GM21737 (cell line): ENCODE data around the gene TEDC1.

Experiments
- ATAC-seq: cut with Tn5 transposase; IDR thresholded peaks from one replicate; pipeline ENCODE4 v1.9.1; 2021; ENCODE audit warnings: mild to moderate bottlenecking, moderate library complexity; ENCODE audit not compliant: unreplicated experiment

The TEDC1 gene

DNA sequence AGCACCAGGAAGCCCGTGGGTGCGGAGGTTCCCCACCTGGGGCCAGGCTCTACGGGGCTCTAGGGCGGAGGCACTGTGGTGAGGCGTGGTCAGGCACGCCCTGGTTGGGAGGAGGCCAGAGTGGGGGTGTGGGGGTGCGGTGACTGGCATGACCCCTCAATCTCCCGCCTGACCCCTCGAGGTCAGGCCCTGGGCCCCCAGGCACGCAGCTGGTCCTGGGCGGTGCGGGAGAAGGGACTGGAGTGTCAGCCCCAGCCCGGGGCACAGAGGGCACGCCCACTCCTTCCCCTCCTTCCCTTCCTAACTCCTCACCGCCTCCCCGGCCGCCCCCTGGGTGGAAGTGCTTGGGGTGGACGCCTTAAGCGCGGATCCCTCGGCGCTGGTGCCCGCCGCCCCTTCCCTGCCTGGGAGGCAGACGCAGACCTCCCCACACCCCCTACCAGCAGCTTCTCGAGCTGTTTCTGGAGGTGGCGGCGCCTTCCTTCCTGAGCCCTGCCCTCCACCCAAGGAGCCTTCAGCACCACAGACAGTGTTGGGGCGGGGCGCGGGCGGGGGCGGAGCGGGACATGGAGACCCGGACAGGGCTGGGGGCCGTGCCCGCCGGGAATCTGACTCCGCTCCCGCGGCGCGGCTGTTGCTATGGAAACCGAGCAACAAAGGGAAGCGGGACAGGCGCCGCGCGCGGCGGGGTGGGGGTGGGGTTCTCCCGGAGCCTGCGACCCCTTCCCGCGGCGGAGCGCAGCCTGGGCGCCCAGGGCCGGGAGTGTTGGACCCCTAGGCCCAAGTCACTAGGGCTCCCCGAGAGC, 17.2 kb upstream of the TEDC1 start:
- no peak for ATAC-seq

DNA sequence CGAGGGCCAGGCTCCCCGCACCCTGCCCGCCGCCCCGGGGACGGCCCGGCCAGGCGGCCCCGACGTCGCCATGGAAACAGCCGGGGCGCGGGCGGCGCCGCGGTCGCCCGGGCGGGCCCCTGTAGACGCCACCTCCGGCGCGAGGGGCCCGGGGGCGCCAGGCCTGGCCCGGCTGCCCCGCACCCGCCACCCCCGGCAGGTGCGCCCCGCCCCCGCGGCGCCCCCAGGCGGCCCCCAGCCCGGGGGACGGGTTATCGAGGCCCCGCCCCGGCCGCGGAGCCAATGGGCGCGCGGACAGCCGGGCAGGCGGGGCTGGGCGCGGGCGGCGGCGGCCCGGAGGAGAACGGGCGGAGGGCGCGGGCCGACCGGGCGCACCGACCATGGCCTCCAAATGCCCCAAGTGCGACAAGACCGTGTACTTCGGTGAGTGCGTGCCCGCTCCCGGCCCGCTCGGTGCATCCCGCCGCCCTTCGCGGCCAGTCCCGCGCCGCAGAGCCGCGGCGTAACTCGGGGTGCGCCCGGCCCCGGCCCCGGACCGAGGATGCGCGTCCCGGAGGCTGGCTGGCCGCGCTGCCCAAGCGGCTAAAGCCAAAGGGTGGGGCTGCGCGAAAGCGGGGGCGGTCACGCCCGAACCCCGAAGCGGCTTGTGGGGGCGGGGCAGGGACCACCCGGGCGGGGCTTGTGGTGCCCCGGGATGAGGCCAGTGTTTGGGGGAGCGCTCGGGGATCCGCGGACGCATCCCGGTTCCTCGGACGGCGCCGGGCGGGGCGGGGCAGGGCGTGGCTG, 16.4 kb upstream of the TEDC1 start, which contains the start of gene CRIP2:
Gene CRIP2 (plus strand): TSS at position 339 of the 786 bp plus-strand sequence. CDS start 42 bp downstream, at position 381.
- no peak for ATAC-seq

DNA sequence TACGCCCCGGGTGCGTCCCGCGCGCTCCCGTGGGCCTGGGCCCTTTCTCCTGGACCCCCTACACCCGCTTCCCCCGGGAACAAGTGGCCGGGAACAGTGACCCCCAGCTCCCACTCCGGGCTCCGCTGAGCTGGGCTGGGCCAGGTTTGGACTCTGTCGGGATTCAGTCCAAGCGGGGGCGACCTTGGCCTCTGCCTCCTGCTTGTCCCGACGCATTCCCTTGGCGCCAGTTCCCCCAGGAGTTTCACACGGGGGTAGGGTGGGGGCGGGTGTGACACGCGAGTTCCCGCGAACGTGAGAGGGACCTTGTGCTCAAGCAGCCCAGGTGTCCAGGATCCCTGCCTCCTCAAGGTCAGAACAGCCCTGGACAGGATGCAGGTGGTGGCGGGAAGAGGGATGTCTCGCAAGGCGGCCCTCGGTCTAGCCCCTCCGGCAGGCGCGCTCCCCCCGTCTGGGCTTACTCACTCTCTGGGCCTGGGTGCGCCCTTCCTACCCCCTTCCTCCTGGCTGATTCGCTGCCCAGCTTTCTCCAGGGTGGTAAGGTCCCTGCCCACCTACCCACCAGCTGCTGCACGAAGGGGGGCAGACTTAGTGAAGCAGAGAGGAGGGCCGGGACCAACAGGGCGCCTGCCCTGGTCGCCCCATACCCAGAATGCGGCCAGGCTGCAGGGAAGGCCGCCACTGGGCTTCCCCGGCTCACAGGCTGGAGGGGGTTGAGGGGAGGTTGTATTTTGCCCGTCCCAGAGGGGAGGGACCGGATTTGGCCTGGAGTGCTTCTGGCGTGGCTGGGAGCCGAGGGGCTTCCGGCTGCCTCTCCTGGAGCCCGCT, 15.6 kb upstream of the TEDC1 start:
- no peak for ATAC-seq

DNA sequence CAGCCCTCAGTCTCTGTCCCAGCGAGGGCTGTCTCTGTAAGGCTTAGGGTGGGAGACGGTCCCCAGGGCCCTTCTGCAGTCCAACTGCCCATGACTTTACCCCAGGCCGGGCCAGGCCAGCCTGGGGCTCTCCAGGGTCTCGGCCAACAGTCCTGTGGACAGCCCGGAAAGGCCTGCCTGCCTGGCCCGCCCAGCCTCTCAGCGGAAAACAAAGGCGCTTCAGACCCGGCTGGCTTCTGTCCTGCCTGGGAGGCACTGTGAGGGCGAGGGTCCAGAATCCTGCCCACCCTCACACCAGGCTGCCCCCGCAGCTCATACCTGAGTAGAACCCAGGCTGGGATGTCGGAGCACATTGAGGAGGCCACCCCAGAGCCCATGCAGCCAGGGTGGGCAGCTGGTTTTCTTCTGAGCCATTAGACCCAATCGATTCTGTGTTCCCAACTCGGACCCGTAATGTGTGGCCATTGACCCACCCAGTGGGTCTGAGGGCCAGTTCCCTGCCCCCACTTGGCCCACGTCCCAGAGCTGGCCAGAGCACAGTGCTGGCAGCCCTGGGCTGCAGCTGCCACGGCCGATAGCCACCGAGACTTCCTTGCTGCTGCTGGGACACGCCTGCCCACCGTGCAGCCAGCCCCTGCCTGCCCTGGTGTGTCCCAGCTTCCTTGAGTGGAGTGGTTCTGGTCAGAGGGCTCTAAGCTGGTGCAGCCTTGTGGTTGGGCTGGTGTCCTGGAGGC, 14.8 kb upstream of the TEDC1 start:
- ATAC-seq, result no peak

DNA sequence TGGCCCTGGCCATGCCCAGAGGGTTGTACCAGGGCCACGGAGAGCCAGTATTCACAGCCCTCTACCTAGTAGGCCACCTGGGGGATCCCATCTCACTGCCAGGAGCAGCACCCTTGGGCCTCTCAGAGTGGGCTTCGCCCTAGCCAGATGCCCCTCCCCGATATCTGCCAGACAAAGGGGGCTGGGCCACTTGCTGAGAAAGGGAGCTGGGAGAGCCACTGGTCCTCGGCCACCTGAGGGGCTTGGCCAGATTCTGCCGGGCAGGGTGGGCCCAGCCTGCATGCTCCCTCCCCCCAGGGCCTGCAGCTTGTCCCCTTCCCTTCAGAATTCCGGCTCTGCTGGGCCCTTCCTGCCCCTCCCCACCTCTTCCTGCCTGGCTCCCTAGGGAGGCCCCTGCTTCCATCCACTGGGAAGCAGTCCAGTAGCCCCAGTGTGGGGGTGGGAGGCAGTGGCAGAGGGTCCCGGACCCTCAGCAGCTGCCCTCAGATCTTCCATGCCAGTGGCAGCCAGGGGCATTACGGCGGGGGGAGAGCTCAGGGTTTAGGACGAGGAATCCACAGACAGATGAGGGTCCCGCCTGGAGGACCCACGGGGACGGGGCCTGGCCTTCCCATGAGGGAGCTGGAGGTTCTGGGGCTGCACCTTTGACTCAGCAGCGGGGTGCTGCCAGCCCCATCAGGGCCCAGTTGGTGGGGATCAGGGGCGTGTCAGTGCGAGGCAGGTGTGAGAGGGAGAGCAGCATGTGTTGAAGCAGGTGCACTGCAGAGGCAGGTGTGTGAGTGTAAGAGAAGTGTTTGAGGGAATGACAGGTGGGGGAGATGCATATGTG, 14.0 kb upstream of the TEDC1 start:
- no peak for ATAC-seq

DNA sequence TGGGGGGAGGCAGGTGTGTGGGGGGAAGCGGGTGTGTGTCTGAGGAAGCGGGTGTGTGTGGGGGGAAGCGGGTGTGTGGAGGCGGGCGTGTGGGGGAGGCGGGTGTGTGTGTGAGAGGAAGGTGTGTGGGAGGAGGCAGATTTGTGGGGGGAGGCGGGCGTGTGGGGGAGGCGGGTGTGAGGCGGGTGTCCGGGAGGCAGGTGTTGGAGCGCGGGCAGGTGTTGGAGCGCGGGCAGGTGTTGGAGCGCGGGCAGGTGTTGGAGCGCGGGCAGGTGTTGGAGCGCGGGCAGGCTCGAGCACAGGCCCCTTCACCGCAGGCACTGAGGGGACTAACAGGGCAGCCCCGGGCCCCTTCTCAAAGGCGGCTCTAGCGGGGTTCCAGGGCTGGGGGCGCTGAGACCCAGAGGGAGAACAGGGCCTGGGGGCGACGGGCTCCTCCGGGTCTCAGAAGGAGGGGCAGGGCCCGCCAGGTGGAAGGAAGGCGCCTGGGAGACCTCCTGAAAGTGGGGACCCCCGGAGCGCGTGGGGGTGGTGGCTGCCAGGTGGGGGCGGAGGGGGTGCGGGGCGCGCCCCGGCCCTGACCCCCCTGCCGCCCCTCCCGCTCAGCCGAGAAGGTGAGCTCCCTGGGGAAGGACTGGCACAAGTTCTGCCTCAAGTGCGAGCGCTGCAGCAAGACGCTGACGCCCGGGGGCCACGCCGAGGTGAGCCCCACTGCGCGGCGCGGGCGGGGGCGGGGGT, 13.2 kb upstream of the TEDC1 start:
- no peak for ATAC-seq

DNA sequence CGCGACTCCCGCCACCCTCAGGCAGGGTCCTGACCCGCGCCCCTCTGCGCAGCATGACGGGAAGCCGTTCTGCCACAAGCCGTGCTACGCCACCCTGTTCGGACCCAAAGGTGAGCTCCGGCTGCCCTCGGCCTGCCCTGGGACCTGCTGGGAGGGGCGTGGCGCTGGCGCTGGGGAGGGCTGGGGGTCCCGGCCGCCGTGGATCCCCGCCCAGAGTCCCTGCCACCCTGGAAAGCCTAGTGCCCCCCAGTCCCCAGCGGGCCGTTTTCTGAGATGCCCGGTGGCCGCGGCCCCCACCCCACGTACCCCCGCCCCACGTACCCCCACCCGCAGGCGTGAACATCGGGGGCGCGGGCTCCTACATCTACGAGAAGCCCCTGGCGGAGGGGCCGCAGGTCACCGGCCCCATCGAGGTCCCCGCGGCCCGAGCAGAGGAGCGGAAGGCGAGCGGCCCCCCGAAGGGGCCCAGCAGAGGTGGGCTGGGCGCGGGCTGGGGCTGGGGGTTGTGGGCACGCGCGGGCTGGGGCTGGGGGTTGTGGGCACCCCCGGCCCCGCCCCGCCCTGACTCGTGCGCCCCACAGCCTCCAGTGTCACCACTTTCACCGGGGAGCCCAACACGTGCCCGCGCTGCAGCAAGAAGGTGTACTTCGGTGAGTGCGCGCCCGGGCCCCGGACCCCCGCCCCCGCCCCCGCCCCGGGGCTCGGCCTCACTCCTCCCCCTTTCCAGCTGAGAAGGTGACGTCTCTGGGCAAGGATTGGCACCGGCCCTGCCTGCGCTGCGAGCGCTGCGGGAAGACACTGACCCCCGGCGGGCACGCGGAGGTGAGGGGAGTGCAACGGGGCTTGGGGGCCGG, 12.4 kb upstream of the TEDC1 start:
- ATAC-seq, result no peak

DNA sequence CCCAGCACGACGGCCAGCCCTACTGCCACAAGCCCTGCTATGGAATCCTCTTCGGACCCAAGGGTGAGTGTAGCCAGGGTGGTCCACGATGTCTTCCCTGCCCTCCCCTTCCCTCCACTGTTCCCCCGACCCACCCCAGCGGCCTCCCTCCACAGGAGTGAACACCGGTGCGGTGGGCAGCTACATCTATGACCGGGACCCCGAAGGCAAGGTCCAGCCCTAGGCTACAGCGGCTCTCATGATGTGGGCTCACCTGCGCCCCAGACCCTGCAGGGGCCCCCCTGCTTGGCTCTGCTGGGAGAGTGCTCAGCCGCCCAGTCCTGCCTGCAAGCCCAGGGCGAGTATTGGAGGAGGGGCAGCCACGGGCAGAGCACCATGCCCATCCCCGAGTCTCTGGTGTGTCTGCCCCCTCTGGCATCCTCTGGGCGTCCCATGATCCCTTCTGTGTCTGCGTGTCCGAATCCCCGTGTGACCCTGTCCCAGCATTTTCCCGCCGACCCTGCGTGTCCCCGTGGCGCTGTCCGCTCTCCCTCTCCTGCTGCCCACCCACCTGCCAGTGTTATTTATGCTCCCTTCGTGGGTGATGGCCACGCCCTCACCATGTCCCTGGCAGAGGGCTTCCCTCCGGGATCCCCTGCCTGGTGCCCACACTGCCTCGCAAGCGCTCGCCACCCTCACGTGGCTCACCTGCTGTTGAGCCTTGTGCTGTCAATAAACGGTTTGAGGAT, 11.5 kb upstream of the TEDC1 start:
- ATAC-seq, result no peak

DNA sequence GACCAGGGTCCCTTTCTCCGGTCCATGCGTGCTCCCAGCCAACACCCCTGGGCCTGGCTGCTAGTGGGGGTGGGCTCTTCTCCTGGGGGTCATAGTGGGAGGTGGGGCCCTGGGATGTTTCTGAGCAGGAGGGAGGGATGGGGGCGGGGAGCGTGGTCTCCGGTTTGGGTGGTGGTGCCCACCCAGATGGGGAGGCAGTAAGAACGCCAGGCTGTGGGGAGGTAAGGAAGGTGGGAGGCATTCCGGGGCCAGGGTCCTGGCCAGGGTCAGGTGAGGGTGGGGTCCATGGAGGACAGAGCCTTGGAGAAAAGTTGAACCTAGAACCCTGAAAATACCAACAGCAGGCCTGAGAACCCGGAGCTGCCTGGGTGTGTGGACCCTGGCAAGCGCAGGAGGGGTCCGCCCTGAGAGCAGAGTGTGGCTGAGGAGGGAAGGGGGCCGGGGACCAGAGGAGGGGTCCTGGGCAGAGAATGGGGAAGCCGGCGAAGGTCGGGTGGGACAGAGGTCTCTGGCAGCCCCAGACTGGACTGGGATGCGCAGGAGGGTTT, 10.8 kb upstream of the TEDC1 start:
- ATAC-seq, result no peak

DNA sequence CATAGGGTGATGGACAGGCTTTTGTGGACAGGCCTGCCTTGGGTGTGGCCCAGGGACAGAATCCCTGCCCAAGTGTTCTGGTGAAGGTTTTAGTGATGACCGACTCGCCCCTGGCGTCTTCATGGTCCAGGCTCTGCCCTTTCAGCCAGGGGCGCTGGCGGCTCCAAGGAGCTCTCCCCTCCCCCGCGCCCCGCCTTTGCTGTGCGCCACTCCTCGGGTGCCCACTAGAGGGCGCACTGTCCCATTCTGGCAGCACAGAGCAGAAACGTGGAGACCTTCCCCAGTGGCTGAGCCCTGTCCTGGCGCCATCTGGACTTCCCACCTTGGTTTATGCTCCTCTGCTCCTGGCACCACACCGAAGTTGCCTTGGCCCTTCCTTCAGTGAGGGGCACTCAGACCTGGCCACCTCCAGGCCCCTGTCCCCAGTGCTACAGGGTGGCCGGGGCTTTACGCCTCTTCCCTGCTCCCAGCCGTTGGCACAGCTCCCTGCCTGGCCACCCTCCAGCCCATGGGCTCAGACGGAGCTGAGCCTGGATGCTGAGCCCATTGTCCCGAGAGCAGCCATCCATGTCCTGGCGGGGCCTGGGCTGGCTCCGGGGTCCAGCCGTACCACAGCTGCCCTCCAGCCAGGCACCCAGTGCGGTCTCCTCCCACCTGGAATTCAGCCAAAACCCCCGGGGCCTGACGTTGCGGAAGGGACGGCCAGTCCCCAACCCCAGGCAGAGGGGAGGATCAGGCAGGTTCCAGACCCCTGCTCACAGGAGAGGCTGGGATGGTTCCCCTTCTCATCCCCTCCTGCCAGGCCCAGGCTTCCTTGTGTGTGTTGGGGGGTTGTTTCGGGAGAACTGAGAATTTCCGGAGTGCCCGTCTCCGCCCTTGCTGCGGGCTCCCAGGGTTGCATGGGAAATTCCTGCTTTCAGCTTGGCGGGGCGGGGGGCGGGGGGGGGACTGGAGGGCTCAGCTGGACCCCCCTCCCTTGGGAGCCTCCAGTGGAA, 9.9 kb upstream of the TEDC1 start:
- peak; percentile 41 for ATAC-seq

DNA sequence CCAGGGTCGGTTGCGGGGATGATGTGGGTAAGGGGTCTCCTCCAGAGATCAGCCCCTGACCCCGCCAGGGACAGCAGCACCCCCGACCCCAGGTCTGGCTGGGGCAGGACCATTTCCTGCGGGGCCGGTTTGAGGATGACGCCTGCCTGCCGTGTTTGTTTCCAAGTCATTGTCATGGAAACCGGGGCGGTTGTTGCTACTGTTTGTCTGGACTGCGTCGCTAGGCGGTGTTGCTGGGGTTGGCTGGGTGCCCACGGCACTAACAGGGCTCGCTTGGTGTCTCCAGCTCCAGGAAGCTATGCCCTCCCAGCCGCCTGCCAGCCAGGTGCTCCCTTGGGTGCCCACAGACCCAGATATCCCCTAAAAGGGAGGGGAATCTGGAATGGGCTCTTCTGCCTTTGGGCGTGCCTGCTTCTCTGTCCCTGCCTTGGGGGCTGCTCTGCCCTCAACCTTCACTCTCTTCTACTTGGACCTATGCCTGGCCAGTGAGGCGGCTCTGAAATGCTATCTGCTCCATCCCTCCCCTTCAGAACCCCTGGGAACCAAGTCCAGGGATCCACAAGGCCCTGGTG, 9.1 kb upstream of the TEDC1 start:
- peak; percentile 46 for ATAC-seq

DNA sequence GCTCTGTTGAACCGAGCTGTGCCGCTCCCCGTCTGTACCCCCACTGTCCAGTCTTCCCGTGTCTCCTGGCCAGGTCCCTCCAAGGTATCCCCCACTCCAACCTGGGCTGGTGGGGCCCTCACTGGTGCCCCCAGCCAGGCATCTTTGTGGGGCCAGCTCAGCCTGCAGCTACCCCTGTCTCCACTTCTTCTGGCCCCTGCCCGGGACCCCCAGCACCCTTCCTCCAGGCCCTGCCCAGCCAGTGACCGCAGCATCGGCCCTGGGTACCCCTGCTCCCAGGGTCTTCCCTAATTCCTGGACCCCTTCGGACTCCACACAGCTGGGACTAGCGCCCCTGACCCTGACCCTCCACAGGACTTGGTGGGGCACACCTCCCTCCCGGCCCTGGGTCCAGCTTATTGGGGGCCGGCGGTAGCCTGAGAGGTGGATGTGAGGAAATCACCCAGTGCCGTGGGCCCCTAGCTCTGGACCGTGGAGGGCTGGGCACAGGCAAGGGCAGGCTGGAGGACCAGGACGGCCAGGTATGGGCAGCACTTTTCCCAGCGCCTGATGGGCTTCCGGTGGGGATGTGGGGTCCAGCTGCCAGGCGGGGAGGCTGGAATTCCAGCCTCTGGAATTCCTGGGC, 8.4 kb upstream of the TEDC1 start:
- ATAC-seq, result no peak

DNA sequence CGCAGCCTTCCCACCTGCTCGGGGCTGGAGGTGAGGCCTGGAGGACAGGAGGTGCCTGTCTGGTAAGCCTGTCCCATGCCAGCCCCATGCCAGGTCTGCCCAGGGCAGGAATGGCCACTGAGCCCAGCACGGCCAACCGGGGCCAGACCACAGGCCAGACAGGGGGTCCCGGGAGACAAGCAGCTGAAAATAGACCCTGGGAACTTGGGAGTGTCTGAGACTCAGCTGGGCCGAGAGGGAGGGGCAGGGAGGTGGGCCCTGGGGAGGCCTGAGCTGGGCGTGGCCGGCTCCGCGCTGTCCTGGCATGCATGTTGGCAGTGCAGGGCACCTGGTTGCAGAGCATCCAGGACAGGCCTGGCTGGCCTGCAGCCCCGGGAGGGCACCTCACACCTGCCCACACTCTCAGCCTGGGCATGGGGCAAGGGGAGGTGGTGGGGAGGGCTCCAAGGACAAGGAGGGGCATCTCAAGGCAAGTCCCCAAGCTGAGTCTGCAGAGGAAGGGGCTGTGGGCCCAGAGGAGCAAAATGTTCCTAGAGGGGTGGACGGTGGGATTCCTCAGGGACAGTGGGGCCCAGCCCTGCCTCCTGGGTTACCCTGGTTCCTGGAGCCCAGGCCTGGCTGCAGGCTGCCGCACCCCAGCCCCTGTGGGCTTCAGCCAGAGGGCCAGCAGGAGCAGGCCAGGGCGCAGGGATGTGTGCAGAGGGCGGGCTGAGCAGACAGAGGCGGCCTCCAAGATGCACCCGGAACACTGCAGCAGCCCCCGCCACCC, 7.6 kb upstream of the TEDC1 start:
- ATAC-seq, result no peak
